SJCRH30 (cell line): ENCODE results near the gene FAM20A. TPM values are rescaled to one million over a fixed set of nuclear protein-coding genes. Genes with fewer than 3 reads are reported as not detected.
A peak's percentile ranks its signal among the peaks of the same experiment; 100 is the strongest.
"Not testable (repeated sequence)": the region's sequence is repeated elsewhere in the genome, so short reads cannot be mapped to it uniquely, and the experiment has no call there.

Source experiments
- DNase-seq, 2 experiments: peaks; one replicate each; pipeline ENCODE4 v3.0.0-alpha.2; 2015 to 2020
- H3K27ac ChIP-seq: fragments of 250-450 bp; sonication (Bioruptor Pico); 2 replicates; pipeline ENCODE4 v1.5.1; 2020; ENCODE audit warnings: mild to moderate bottlenecking, moderate library complexity
- H3K27me3 ChIP-seq: fragments of 250-450 bp; sonication (Bioruptor Pico); 2 replicates; pipeline ENCODE4 v1.5.1; 2020; ENCODE audit warnings: mild to moderate bottlenecking, moderate library complexity
- H3K36me3 ChIP-seq: fragments of 250-450 bp; sonication (Bioruptor Pico); 2 replicates; pipeline ENCODE4 v1.5.1; 2020; ENCODE audit warnings: mild to moderate bottlenecking, moderate library complexity
- H3K4me1 ChIP-seq: fragments of 250-450 bp; sonication (Bioruptor Pico); 2 replicates; pipeline ENCODE4 v1.5.1; 2020; ENCODE audit warnings: mild to moderate bottlenecking, moderate library complexity
- H3K4me3 ChIP-seq: fragments of 250-450 bp; sonication (Bioruptor Pico); 2 replicates; pipeline ENCODE4 v1.5.1; 2020; ENCODE audit warnings: mild to moderate bottlenecking, moderate library complexity
- H3K9me3 ChIP-seq: fragments of 250-450 bp; sonication (Bioruptor Pico); replicated peaks from 2 replicates; pipeline ENCODE4 v1.5.1; 2020; ENCODE audit warnings: mild to moderate bottlenecking, moderate library complexity
- total RNA-seq: library from RNA; depleted of rRNA; stranded (reverse); fragments of >200 nt; shearing (Covaris generic); gene quantifications from 2 replicates; pipeline ENCODE4 v1.2.3, GENCODE V29; 2014

The FAM20A gene
- total RNA-seq, 1 experiment from 2014 or later, result 1.0 TPM

DNA sequence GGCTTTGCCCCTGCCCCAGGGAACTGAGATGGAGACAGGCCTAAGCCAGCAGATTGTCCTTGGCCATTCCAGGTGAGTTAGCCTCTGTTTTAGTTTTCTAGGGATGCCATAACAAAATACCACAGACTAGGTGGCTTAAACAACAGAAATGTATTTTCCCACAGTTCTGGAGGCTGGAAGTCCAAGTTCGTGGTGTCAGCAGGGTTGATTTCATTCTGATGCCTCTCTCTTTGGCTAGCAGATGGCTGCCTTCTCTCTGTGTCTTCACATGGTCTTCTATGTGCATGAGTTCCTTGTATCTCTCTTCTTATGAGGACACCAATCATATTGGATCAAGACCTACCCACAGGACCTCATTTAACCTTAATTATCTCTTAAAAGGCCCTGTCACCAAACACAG is 12.8 kb downstream of the FAM20A start:
- no peak for DNase-seq
- H3K27ac ChIP-seq, result no peak overlapping the region
- H3K4me1 ChIP-seq, result peaks cover 12% of the 10 kb centered on the region
- no peaks in the 10 kb centered on the region for H3K36me3 ChIP-seq
- H3K9me3 ChIP-seq, result no peaks in the 10 kb centered on the region
- no peak overlapping the region for H3K4me3 ChIP-seq
- no peaks in the 10 kb centered on the region for H3K27me3 ChIP-seq

DNA sequence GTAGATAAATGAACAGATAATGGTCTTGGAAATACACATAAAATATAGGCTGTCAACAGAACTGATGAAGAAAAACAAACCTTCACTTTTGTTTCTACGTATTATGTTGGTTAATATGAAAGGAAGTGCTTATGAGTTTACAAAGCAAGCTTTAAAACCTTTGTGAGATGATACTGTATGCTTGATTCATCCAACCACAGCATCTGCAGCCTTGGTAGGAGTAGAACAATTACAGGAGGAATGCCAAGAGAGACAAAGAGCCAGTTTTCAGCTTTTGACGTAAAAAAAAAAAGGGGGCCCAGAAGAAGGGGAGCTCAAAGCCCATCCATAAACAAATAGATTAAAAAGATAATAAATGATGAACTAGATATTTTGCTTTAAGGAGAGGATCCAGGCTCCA is 13.3 kb downstream of the FAM20A start:
- H3K9me3 ChIP-seq, result no peaks in the 10 kb centered on the region
- H3K36me3 ChIP-seq, result no peaks in the 10 kb centered on the region
- no peak for DNase-seq
- peaks cover 7% of the 10 kb centered on the region for H3K4me1 ChIP-seq
- H3K27me3 ChIP-seq, result no peaks in the 10 kb centered on the region
- H3K4me3 ChIP-seq, result no peak overlapping the region
- no peak overlapping the region for H3K27ac ChIP-seq

- Histone ChIP-seq H3K27me3 (no peaks in the 10 kb centered on the region), H3K4me3 (no peak overlapping the region), H3K4me1 (no peaks in the 10 kb centered on the region; the same call in 1 of the 2 replicates), H3K36me3 (no peaks in the 10 kb centered on the region), H3K9me3 (no peaks in the 10 kb centered on the region), H3K27ac (no peak overlapping the region)
- no peak for DNase-seq
Measured at GRCh38 chr17:68587026-68587425, 14.1 kb downstream of the FAM20A start.

- H3K27ac ChIP-seq, result no peak overlapping the region
- no peaks in the 10 kb centered on the region for H3K4me1 ChIP-seq
- H3K27me3 ChIP-seq, result no peaks in the 10 kb centered on the region
- no peak for DNase-seq
- H3K9me3 ChIP-seq, result no peaks in the 10 kb centered on the region
- no peaks in the 10 kb centered on the region for H3K36me3 ChIP-seq
- no peak overlapping the region for H3K4me3 ChIP-seq
Measured at GRCh38 chr17:68585643-68586042, 15.5 kb downstream of the FAM20A start.

DNA sequence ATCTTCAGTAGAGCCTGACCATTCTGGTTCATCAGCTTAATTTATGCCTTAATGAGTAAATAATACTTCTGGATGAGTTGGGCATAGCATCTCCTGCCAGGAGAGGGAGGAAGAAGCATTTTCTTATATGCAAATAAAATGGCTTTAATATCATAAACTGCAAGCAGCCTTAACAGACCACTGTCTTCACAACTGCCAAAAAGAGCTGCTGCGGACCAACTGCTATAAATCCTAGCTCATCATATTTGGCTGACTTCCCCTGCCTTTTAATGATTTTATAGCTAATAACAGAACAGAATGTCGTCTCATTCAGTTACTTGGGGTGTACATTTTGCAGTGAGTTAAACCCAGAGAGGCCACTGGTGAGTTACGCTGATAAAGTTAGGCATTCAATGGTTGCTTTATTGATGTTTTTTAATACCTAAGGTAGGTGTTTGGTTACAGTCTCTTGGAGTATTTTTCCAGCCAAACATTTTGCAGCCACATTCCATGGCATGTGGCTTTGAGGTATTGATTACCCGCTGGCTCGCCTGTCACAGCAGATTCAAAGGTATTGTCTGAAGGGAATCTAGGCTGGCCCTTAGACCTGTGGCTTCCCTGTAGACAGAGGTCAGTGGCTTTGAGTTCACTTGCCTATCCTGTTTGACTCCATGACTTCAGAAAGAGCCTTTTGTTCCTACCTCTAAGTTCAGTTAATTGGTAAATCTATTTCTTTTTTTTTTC is 16.4 kb downstream of the FAM20A start:
- Histone ChIP-seq H3K9me3 (0 out of 2 replicates have a peak, but pooled peaks cover 4% of the 10 kb centered on the region), H3K27me3 (no peaks in the 10 kb centered on the region), H3K4me3 (no peak overlapping the region), H3K36me3 (no peaks in the 10 kb centered on the region), H3K27ac (no peak overlapping the region), H3K4me1 (no peaks in the 10 kb centered on the region)
- DNase-seq, result no peak

DNA sequence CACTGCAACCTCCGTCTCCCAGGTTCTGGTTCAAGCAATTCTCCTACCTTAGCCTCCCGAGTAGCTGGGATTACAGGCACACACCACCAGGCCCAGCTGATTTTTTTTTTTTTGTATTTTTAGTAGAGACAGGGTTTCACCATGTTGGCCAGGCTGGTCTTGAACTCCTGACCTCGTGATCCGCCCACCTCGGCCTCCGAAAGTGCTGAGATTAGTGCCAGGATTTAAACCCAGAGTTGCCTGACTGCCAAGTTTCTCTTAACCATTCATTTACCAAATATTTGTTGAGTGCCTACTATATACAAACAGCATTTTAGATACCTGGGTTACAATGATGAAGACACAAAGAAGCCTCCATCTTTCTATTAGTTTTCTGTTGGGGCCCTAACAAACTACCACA is 18.3 kb downstream of the FAM20A start:
- not testable (repeated sequence) for H3K4me3 ChIP-seq, H3K36me3 ChIP-seq, H3K27ac ChIP-seq, H3K9me3 ChIP-seq, H3K27me3 ChIP-seq, DNase-seq
- peaks cover 11% of the 10 kb centered on the region for H3K4me1 ChIP-seq

GRCh38 chr17:68581863-68582645 is 19.1 kb downstream of the FAM20A start:
- H3K4me3 ChIP-seq, result no peak overlapping the region
- H3K9me3 ChIP-seq, result 0 out of 2 replicates have a peak, but pooled peaks cover 8% of the 10 kb centered on the region
- no peak for DNase-seq
- H3K4me1 ChIP-seq, result peaks cover 16% of the 10 kb centered on the region
- no peaks in the 10 kb centered on the region for H3K36me3 ChIP-seq
- no peaks in the 10 kb centered on the region for H3K27me3 ChIP-seq
- H3K27ac ChIP-seq, result no peak overlapping the region

DNA sequence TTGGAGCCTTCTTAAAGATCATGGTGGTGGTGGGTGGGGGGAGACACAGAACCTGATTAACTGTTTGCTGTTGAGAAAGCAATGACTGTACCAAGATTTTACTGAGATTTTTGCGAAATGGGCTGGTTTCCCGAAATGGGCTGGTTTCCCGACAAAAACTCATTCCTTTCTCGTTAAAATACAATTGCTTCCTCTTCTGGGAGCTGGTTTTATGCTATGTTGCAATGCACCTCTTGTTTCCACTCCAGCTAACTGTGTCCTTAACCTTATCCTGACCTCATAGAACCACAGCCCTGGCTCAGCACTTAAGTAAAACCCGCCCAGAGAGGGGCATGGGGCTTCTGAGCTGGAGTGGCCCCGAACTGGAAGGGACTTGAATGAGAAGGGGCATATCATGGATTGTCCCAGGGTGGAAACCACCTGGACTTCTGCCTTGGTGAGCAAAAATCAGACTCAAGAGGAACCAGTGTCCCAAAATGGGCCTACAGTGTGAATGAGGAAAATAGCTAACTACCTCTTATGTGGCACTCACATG is 20.9 kb downstream of the FAM20A start:
- no peak for DNase-seq
- Histone ChIP-seq H3K27me3 (no peaks in the 10 kb centered on the region), H3K27ac (no peak overlapping the region), H3K9me3 (0 out of 2 replicates have a peak, but pooled peaks cover 8% of the 10 kb centered on the region), H3K4me1 (peaks cover 28% of the 10 kb centered on the region), H3K4me3 (no peak overlapping the region), H3K36me3 (no peaks in the 10 kb centered on the region)

DNA sequence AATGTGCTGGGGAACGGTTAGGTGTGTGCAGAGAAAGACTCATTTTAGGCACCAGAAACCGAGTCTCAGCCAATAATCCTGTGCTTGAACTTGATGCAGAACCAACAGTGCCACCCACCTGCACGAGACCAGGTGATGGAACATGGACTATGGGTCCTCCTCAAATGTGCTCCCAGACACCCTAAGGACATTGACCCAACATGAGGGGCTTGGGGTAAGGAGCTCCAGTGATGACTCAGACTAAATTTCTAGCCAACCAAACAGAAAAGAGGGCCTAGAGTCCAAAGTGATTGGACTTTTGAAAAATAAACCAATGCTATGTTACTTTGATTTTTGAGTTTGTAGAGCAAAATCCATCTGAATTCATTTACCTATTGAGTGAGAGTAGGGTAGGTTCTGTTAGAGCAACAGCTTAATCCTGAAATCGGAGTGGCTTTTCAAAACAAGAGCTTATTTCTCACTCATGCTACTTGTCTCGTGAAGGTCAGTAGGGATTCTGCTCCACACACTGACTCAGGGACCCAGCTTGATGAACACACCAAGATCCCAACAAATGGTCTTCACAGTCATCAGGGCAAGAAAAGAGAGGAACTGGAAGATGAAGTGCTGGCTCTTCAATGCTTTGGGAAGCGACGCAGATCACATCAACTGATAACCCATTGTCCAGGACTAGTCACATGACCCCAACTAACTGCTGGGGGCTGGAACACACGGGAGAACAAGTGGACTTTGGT is 21.8 kb downstream of the FAM20A start:
- peaks cover 28% of the 10 kb centered on the region for H3K4me1 ChIP-seq
- no peak for DNase-seq
- 0 out of 2 replicates have a peak, but pooled peaks cover 8% of the 10 kb centered on the region for H3K9me3 ChIP-seq
- H3K27me3 ChIP-seq, result no peaks in the 10 kb centered on the region
- no peak overlapping the region for H3K4me3 ChIP-seq
- no peak overlapping the region for H3K27ac ChIP-seq
- no peaks in the 10 kb centered on the region for H3K36me3 ChIP-seq

GRCh38 chr17:68578236-68578635 is 22.9 kb downstream of the FAM20A start:
- Histone ChIP-seq H3K27me3 (no peaks in the 10 kb centered on the region), H3K4me1 (peaks cover 28% of the 10 kb centered on the region), H3K27ac (peak overlapping the region; percentile 65), H3K4me3 (no peak overlapping the region), H3K9me3 (0 out of 2 replicates have a peak, but pooled peaks cover 8% of the 10 kb centered on the region), H3K36me3 (no peaks in the 10 kb centered on the region)
- DNase-seq, result peak; percentile 56 to 83

DNA sequence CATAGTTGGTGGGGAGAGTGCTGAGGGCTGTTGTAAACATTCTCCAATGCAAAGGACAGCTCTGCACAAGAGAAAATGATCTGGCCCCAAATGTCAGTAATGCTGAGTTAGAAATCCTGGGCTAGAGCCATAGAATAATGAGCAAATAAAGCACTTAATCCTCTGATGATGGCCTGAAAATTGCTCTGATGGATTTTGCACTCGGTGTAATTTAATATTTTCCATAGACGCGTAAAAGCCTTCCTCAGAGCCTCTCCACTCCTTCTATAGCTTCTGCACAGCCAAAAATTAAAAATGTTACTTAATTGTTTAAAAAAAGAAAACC is 23.7 kb downstream of the FAM20A start:
- H3K9me3 ChIP-seq, result 0 out of 2 replicates have a peak, but pooled peaks cover 8% of the 10 kb centered on the region
- H3K27me3 ChIP-seq, result no peaks in the 10 kb centered on the region
- peak overlapping the region; percentile 65 for H3K27ac ChIP-seq
- DNase-seq, result peak in 1 of 2 experiments; percentile 95
- no peak overlapping the region for H3K4me3 ChIP-seq
- H3K4me1 ChIP-seq, result peaks cover 28% of the 10 kb centered on the region
- no peaks in the 10 kb centered on the region for H3K36me3 ChIP-seq

DNA sequence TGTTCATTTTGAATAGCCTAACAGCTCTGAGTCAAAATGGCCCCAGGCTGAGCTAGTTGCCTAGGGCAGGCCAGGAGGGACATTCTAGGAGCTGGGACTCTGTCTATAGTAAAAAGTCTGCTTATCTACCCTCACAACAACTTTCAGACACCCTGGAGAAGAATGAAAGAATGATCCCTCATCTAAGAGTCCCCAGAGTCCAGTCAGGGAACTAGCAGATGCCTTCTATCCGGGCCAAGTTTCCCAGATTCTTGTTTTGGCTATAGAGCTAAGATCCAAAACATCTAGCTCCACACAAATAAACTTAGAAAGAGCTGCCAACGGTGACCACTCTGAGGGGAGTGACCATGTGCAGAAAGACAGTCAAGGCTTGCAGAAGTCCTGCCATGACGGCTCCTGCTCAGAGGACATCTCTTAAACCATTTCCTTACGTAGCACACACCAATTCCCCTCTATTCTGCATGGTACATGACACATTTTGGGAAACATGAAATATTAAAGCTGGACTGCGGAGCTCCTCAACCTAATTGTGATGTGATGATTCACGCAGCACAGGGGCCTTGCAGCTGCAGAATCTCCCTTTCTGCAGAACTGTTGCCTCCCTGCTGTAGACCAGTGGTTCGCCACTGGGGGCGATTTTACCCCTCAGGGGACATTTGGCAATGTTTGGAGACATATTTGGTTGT is 24.2 kb downstream of the FAM20A start:
- Histone ChIP-seq H3K27me3 (no peaks in the 10 kb centered on the region), H3K36me3 (no peaks in the 10 kb centered on the region), H3K4me3 (peak overlapping the region; percentile 1; the same call in 1 of the 2 replicates), H3K4me1 (peaks cover 28% of the 10 kb centered on the region), H3K9me3 (0 out of 2 replicates have a peak, but pooled peaks cover 8% of the 10 kb centered on the region), H3K27ac (peak overlapping the region; percentile 65)
- DNase-seq, result peak; percentile 72 to 91

GRCh38 chr17:68576137-68576536 is 25.0 kb downstream of the FAM20A start:
- Histone ChIP-seq H3K27me3 (no peaks in the 10 kb centered on the region), H3K4me1 (peaks cover 28% of the 10 kb centered on the region), H3K9me3 (0 out of 2 replicates have a peak, but pooled peaks cover 8% of the 10 kb centered on the region), H3K27ac (peak overlapping the region; percentile 65), H3K36me3 (no peaks in the 10 kb centered on the region), H3K4me3 (no peak overlapping the region)
- DNase-seq, result no peak

GRCh38 chr17:68573338-68573737 is 27.8 kb downstream of the FAM20A start:
- Histone ChIP-seq H3K4me1 (peaks cover 21% of the 10 kb centered on the region), H3K4me3 (no peak overlapping the region), H3K27me3 (no peaks in the 10 kb centered on the region), H3K36me3 (no peaks in the 10 kb centered on the region), H3K27ac (no peak overlapping the region), H3K9me3 (no peaks in the 10 kb centered on the region)
- DNase-seq, result no peak
